GM19035 (cell line): ENCODE measurements around the gene ASB1.

Experiments
- ATAC-seq: cut with Tn5 transposase; IDR thresholded peaks from one replicate; pipeline ENCODE4 v1.9.1; 2021; ENCODE audit not compliant: unreplicated experiment

The ASB1 gene

DNA sequence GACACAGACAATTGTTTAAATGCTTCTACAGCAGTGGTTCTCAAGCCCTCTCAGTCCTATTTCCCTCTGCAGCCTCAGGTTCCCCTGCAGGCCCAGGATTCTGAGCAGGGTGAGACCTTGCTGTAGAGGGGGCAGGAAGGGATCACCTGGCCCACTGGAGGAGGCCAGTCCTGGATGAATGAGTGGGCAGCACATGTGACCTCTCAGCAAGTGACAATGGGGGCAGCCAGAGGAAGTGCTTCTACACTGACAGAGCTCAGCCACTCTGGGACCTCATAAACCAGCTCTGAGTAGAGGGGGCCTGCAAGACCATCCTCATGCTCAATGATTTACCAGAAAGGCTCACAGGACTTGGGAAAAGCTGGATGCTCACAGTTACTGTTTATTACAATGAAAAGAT is 63.2 kb downstream of the ASB1 start:
- ATAC-seq, result no peak

DNA sequence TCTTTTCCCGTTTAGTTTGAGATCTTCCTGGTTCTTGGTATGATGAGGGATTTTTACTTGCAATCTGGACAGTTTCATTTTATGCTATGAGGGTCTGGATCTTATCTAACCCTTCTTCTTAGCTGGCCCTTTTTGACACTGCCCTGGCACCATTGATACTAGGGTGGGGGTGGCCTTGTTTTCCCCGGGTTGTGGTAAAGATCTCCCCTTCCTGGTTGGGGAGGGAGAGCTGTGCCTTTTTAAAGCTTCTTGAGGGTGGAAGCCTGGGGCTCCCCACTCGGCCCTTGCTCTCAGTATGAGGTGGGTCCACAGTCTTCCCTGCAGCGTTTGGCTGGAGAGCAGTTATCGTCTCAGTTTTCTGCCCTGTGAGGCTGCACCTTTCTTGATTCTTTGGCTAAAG is 66.1 kb downstream of the ASB1 start:
- no peak for ATAC-seq

DNA sequence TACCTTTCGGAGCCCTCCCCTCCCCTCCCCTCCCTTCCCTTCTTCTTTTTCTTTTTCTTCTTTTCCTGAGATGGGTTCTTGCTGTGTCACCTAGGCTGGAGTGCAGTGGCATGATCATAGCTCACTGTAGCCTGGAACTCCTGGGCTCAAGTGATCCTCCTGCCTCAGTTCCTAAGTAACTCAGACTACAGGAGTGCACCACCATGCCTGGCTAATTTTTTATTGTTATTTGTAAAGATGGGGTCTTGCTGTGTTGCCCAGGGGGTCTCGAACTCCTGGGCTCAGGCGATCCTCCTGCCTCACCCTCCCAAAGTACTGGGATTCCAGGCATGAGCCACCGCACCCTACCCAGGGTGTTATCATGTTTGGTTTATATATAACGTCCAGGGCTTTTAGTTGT is 66.7 kb downstream of the ASB1 start:
- ATAC-seq, result no peak

DNA sequence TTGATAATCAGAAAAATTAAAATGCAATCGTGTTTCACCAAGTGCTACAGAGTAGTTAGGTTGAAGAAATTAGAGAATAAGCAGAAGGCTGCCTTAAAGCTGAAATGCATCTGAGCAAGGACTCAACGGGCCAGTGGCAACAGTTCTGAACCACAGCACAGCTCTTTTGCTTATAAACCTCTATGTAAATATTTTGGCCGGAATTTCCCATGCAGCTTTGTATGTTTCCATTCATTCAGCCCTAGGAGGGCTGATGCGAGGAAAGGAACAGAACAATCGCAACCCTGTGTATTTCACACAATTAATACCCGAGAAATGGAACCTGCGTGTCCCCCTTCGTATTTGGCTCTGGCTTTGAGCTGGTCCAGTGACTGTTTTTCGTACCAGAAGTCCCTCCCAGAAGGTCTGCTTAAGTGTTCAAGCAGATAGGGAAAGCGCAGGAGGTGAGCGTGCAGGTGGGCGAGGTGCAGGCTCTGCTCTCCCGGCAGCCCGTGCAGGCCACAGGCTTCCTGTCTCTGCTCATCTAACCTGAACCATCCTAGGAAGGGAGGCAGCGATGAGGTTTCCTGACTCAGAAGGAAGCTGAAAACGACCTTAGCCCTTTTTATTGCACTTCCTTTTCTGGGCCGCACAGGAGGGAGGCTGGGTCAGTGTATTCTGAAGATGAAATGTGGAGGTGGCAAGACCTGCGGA is 67.3 kb downstream of the ASB1 start:
- ATAC-seq, result no peak

DNA sequence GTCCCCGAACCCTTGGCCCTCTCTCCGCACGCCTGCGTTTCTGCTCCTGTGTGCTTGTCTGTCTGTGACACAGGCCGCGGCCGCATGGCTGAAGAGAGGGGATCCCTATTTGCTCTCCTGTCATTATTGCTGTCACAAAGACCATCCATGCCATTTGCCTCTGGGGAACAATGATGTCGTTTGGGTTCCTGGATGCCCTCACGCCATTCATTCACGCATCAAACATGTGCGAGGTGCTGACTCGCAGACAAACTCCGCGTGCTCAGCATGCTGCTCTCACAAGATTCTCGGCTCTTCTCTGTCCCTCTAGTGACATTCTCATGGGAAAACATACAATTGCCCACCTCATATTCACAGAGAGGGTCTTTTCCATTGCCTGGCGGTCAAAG is 67.8 kb downstream of the ASB1 start:
- no peak for ATAC-seq

DNA sequence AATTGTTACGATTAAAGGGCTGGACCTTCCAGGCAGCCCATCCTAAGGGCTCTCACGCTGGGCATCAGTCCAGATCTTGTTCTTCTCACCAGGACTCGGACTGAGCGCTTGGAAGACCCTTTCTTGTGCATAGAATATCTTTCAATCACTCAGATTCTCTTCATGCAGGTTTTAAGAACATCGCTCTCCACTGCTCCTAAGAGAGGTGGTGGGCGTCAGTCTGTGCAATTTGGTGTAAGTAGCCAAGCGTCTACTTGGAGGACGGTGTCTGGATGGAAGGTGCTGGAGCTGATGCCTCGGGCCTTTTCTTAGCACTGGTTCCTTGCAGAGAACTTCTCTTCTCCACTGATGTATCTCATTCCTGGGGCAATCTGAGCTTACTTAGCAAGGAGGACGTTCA is 68.7 kb downstream of the ASB1 start:
- no peak for ATAC-seq

DNA sequence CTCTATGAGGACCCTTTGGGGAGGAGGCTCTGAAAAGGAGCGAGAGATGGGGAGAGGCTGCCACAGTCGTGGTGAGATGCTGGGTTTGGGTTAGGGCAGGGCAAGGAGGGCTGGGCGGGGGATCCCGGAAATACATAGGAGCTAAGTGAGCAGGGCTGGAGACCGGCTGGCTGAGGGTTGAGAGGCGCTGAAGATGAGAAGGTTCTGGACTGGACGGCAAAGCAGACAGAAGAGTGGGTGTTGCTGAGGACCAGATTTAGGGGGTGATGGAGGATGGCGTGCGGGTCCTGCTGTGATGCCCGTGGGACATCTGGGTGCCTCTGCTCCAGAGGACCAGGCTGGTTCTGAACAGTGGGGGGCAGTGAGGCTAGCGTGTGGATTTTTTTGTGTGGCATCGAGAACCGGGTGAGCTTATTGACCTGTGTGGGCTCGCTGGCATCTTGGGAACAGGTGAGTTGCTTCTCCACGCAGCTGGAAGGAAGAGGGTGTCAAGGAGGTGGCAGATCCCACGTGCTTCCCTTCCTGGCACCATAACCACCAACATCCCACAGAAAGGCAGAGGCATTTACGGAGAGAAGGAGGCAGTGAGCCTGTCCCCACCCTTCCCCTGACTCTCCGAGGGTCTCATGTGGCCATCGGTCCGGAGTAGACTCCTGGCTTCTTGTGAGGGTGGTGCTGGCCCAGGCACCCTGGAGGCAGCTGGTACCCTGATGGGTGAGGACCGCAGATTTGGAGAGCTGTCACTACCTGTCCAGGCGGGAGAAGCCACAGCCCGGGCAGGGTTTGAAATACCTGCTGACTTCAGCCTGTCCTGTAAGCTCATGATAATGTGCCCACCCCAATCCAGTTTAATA is 70.3 kb downstream of the ASB1 start:
- ATAC-seq, result no peak

DNA sequence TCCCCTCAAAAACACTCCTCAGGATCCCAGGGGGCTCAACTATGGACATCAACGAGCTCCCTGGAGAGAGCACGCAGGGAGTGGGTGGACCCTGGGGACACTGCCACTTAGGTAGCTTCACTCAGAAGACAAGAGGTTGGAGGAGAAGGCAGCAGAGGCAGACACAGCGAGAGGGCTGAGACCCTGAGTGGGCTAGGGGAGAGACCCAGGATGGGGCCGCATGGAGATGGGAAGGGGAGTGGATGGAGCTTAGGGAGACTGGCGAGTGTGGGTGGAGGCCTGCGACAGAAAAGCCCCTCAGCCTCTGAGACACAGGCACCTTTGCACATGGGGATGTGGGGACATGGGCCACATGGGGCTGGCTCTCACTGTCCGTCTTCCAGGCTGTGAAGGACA is 70.9 kb downstream of the ASB1 start:
- ATAC-seq, result no peak

DNA sequence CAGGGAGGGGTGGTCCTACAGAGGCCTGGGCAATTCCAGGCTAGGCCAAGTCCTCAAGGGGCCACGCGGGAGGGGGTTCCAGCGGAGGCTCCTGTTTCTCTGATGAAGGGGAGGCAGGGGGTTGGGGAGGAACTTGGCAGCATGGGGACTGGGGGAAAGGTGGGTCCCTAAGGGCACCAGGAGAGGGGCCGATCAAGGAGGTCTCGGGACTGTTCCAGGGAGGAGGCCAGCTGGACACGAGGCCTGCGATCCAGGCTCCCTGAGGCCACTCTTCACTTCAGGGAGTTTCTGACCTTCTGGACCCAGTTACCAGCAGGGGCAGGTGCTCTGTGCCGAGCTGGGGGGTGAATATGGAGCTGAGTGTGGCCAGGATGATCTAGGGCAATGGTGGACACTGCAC is 71.5 kb downstream of the ASB1 start:
- ATAC-seq, result no peak

DNA sequence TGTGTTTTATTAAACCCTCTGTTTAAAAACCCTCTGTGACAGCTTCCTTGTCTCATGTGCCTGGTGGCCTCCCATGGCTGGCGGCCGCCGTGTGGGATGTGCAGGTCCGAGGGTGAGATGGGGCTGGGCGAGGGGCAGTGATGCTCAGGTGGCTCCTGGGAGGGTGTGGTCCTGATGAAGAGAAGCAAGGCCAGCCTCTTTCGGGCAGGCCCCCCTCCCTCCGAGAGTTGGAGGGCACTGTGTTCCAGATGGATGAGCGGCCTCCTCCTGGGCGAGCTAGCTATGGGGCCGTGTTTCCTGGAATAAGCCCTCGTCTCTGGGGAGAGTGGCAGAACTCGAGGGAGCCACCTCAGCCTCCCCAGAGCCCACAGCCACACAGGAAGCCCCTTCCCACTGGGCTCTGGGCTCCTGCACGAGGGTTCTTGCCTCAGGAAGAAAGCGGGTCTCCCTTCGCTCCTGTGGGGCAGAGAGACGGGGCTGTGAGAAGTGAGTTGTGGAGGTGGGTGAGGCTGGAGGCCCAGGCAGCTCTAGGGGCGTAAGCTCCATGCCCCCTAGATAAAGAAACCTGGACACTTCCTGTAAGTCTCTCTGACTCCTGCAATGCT is 72.1 kb downstream of the ASB1 start:
- ATAC-seq, result no peak

DNA sequence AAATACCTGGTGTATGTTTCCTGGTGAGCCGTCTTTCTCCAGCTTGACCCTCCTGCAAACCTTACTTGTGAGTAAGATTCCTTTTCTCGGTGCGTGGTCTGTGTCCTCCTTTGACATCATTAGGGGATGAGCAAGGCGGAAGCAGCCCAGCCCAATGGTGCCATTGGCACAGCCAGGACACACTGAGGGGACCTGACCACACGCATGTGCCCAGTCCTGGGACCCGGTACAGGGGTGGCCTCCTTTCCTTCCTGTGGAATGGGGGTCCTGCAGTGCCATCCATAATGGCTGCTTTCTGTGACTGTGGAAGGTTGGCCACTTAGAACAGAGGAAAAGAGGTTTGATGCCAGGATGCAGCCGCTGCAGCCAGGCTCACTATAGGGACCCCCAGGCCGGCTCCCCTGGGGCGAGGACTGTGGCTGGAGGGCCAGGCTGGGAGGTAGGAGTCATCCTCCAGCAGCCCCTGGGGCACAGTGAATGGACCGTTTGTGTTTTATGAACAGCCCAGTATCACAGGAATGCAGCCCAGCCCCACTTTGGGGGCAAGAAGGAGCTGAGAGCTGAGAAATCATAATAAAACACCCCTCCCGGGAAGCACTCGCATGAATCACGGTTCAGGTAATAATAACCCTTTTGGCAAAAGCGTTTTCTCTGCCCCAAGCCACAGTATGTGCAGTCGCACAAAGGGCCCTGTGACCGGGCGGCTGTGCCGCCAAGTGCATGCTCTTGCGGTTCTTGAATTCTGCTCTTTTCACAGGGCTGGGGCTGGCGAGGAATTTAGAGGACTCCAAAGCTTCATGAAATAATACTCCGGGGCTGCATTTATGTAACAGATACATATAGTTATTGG is 73.2 kb downstream of the ASB1 start:
- ATAC-seq, result no peak

DNA sequence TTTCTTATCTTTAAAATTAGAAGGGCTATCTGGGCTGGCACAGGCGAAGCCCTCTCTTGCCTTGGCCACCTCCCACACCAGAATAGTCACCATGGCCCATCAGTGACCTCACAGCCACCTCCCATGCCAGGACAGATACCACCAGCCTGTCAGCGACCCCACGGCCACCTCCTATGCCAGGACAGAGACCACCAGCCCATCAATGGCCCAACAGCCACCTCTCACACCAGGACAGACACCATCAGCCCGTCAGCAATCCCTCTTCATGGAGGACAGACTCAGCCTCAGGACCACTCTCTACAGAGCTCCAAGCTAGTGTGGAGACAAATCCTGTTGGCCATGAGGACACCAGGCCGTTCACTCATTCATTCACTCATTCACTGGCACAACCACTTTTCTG is 74.6 kb downstream of the ASB1 start:
- no peak for ATAC-seq
